ENCODE results near the gene PORCN. TPM values are rescaled to one million over a fixed set of nuclear protein-coding genes. Genes with fewer than 3 reads are reported as not detected.
"Not testable (repeated sequence)": the region's sequence is repeated elsewhere in the genome, so short reads cannot be mapped to it uniquely, and the experiment has no call there.

PORCN gene
- total RNA-seq, 1 donor from 2014 or later, result 33.4 TPM

- DNase-seq (ENCODE audit: low read depth) (peak; percentile 94), FAIRE-seq (no peak)
- peak within 1 kb of the TSS; percentile 63 for H3K4me3 ChIP-seq (ENCODE audit: low read depth, low read length)
- H3K27me3 ChIP-seq (ENCODE audit: control insufficient read depth, insufficient read depth, low read length), result no peaks in the 10 kb centered on the region
- TF ChIP-seq CTCF (IDR thresholded peaks at IDR 0.05; ENCODE audit: insufficient read depth, low read length, severe bottlenecking), result peak; percentile 54
- no peaks in the 10 kb centered on the region for H3K36me3 ChIP-seq (ENCODE audit: control insufficient read depth, insufficient read depth, low read length)
These were observed 30.7 kb downstream of the PORCN start, which contains the start of gene TBC1D25 for GRCh38 chrX:48539345-48540027. Gene TBC1D25, plus strand, starts transcription at chrX:48539714. Its CDS starts 84 bp downstream, at chrX:48539798.

DNA sequence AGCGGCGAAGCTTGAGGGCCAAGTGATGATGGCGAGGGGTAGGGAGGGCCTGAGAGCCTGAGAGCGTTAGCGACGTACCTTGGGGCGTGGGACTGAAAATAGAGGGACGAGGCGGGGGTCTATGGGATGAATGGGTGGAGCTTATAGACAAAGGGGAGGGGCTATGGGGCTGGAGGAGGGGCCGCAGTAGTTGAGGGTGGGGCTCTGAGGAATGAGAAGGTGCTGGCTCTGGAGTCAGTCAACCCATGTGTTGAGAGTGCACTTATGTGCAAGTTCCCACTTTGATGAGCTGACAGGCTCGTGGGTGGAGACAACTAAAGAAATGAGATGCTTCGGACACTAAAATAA lies 31.2 kb downstream of the PORCN start:
- DNase-seq (ENCODE audit: low read depth), result peak; percentile 40
- no peaks in the 10 kb centered on the region for H3K27me3 ChIP-seq (ENCODE audit: control insufficient read depth, insufficient read depth, low read length)
- no peak for TF ChIP-seq CTCF (IDR thresholded peaks at IDR 0.05; ENCODE audit: insufficient read depth, low read length, severe bottlenecking)
- peak overlapping the region; percentile 63 for H3K4me3 ChIP-seq (ENCODE audit: low read depth, low read length)
- no peak for FAIRE-seq
- H3K36me3 ChIP-seq (ENCODE audit: control insufficient read depth, insufficient read depth, low read length), result peaks cover 2% of the 10 kb centered on the region

DNA sequence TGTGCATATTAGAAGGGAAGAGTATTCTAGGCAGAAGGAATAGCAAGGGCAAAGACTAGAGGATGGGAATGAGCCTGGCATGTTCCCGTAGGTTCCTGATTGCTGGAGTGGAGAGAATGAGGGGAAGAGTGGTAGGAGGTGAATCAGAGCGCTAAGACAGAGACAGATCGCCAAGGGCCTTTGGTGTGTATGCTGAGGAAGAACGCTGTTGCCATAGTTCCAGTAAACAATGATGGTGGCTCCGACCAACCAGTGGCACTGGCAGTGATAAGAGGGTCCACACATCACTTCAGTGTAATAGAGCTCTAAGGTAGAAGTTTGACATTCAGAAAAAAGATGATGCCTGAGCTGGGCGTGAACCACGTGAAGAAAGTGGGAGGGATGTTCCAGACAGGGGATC lies 31.7 kb downstream of the PORCN start:
- no peak for FAIRE-seq
- no peak for DNase-seq (ENCODE audit: low read depth)
- TF ChIP-seq CTCF (IDR thresholded peaks at IDR 0.05; ENCODE audit: insufficient read depth, low read length, severe bottlenecking), result no peak
- H3K27me3 ChIP-seq (ENCODE audit: control insufficient read depth, insufficient read depth, low read length), result no peaks in the 10 kb centered on the region
- H3K4me3 ChIP-seq (ENCODE audit: low read depth, low read length), result peak overlapping the region; percentile 63
- H3K36me3 ChIP-seq (ENCODE audit: control insufficient read depth, insufficient read depth, low read length), result peaks cover 2% of the 10 kb centered on the region

- Histone ChIP-seq H3K27me3 (ENCODE audit: control insufficient read depth, insufficient read depth, low read length) (no peaks in the 10 kb centered on the region), H3K4me3 (ENCODE audit: low read depth, low read length) (no peak overlapping the region), H3K36me3 (ENCODE audit: control insufficient read depth, insufficient read depth, low read length) (peaks cover 2% of the 10 kb centered on the region)
- DNase-seq (ENCODE audit: low read depth) (no peak), FAIRE-seq (no peak)
- TF ChIP-seq CTCF (IDR thresholded peaks at IDR 0.05; ENCODE audit: insufficient read depth, low read length, severe bottlenecking), result no peak
These were observed 32.5 kb downstream of the PORCN start for GRCh38 chrX:48541140-48541814.

DNA sequence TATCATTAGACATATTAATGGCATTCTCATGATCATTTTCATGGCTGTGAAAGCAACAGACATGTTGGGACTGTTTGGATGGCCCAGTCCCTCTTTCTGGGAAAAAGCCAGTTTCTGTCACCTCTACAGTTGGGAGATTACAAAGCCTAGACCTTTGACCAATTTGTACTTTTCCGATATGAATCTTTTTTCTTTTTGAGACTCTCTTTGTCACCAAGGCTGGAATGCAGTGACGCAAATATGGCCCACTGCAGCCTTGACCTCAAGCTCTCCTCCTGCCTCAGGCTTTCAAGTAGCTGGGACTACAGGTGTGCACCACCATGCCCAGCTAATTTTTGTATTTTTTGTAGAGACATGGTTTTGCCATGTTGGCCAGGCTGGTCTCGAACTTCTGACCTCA lies 40.1 kb downstream of the PORCN start:
- no peak for FAIRE-seq
- TF ChIP-seq CTCF (IDR thresholded peaks at IDR 0.05; ENCODE audit: insufficient read depth, low read length, severe bottlenecking), result no peak

DNA sequence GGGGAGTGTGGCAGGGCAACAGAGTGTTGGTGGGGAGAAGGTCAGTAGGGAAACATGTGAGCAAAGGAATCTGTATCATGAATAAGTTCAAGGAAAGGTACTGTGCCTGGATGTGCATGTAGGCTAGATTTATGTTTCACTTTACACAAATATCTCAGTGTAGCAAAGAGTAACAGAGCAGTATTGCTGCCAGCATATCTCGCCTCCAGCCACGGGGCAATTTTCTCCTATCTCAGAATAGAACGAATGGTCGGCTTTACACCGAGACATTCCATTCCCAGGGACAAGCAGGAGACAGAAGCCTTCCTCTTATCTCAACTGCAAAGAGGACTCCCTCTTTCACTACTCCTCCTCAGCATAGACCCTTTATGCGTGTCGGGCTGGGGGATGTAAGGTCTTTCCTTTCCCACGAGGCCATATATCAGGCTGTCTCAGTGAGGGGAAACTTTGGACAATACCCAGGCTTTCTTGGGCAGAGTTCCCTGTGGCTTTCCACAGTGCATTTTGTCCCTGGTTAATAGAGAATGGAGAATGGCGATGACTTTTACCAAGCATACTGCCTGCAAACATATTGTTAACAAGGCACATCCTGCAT lies 47.0 kb downstream of the PORCN start:
- not testable (repeated sequence) for H3K4me3 ChIP-seq (ENCODE audit: low read depth, low read length); FAIRE-seq; H3K27me3 ChIP-seq (ENCODE audit: control insufficient read depth, insufficient read depth, low read length); DNase-seq (ENCODE audit: low read depth); H3K36me3 ChIP-seq (ENCODE audit: control insufficient read depth, insufficient read depth, low read length)

More for the DNA sequence above, 40.1 kb downstream of the PORCN start:
- peaks cover 3% of the 10 kb centered on the region for H3K36me3 ChIP-seq (ENCODE audit: control insufficient read depth, insufficient read depth, low read length)
- DNase-seq (ENCODE audit: low read depth), result no peak
- H3K4me3 ChIP-seq (ENCODE audit: low read depth, low read length), result no peak overlapping the region
- no peaks in the 10 kb centered on the region for H3K27me3 ChIP-seq (ENCODE audit: control insufficient read depth, insufficient read depth, low read length)

All from bronchial epithelial cell (primary cell).